ENCODE measurements around the gene C13orf46.

GRCh38 chr13:114020750-114021463 is 47.0 kb upstream of the C13orf46 start:
- no peak for TF ChIP-seq POLR2A (IDR thresholded peaks at IDR 0.05; ENCODE audit: low read depth, low read length)
- TF ChIP-seq POLR2AphosphoS5 (IDR thresholded peaks at IDR 0.05; ENCODE audit: low read depth, low read length), result no peak
- TF ChIP-seq TAF1 (IDR thresholded peaks at IDR 0.05; ENCODE audit: borderline replicate concordance, low read depth, low read length), result no peak

Measured in GM12892 (cell line).